Spleen (tissue), 11 donors: ENCODE results near the gene APOL2. TPM values are rescaled to one million over a fixed set of nuclear protein-coding genes. Genes with fewer than 3 reads are reported as not detected.
A peak's percentile ranks its signal among the peaks of the same experiment; 100 is the strongest.
"Not testable (repeated sequence)": the region's sequence is repeated elsewhere in the genome, so short reads cannot be mapped to it uniquely, and the experiment has no call there.

Experiments
- DNase-seq: peaks from one replicate; pipeline ENCODE4 v3.0.0-alpha.2; 2020
- H3K27ac ChIP-seq, 8 donors: fragments of 200-600 bp; sonication (generic) in 7 of 8; 1 replicate in 4 of 8; 2 replicates in 4 of 8; pipeline versions ENCODE4 v1.5.0 to v1.8.0; 2016 to 2021; ENCODE audit warnings: inconsistent platforms in 4 of 8, mild to moderate bottlenecking in 4 of 8, moderate library complexity in 1 of 8
- H3K27me3 ChIP-seq, 7 donors: fragments of 200-600 bp; sonication (generic) in 6 of 7; replicated peaks in 1 of 7; 1 replicate in 4 of 7; 2 replicates in 3 of 7; pipeline versions ENCODE4 v1.5.0 to v1.8.0; 2016 to 2021; ENCODE audit warnings: inconsistent platforms in 3 of 7, mild to moderate bottlenecking in 1 of 7
- H3K36me3 ChIP-seq, 6 donors: fragments of 200-600 bp; sonication (generic) in 5 of 6; 1 replicate in 4 of 6; 2 replicates in 2 of 6; pipeline versions ENCODE4 v1.5.0 to v1.8.0; 2016 to 2021; ENCODE audit warnings: inconsistent platforms in 2 of 6
- H3K4me1 ChIP-seq, 6 donors: fragments of 200-600 bp; sonication (generic) in 5 of 6; 1 replicate in 3 of 6; 2 replicates in 3 of 6; pipeline versions ENCODE4 v1.5.0 to v1.8.0; 2016 to 2021; ENCODE audit warnings: inconsistent platforms in 3 of 6
- H3K4me3 ChIP-seq, 8 donors: fragments of 200-600 bp; sonication (generic) in 7 of 8; 1 replicate in 4 of 8; 2 replicates in 4 of 8; pipeline versions ENCODE4 v1.5.0 to v1.8.0; 2016 to 2021; ENCODE audit warnings: inconsistent platforms in 4 of 8, mild to moderate bottlenecking in 4 of 8, moderate library complexity in 2 of 8
- H3K9me3 ChIP-seq, 8 donors: fragments of 200-600 bp; sonication (generic) in 7 of 8; 1 replicate in 4 of 8; 2 replicates in 4 of 8; pipeline versions ENCODE4 v1.5.0 to v1.8.0; 2016 to 2021; ENCODE audit warnings: inconsistent platforms in 4 of 8
- POLR2A ChIP-seq, 3 donors: fragments of 450-650 bp; IDR thresholded peaks; one replicate each; pipeline ENCODE4 v1.5.1; 2017; ENCODE audit warnings: antibody characterized with exemption in 3 of 3, mild to moderate bottlenecking in 1 of 3
- POLR2AphosphoS5 ChIP-seq, 3 donors: sonication (generic); formaldehyde crosslinking; IDR thresholded peaks; one replicate each; pipeline ENCODE4 v1.5.1; 2017; ENCODE audit warnings: antibody characterized with exemption in 3 of 3
- WGBS, 5 donors: extraction: QIAGEN DNeasy Blood & Tissue Kit in 3 of 5; methylation state at CpG; one replicate each; pipeline versions ENCODE4 v1.1.5 to v1.1.7; 2013 to 2018; 5-methylcytosine and 5-hydroxymethylcytosine counted together
- intact Hi-C: fragments of 100-400 bp; cut with DNase I; formaldehyde crosslinking; loops from one replicate; pipeline ENCODE4 v1.15.0; 2023; ENCODE audit warnings: low total_unique reads
- polyA plus RNA-seq, 3 donors: library from polyadenylated mRNA; stranded (reverse); fragments of 200-250 nt; gene quantifications; one replicate each; pipeline ENCODE4 v1.2.1, GENCODE V29; 2013
- total RNA-seq, 7 donors: library from RNA; depleted of rRNA in 3 of 7; stranded (reverse); fragments of >200 nt in 3 of 7; fragmentation: NEBNext Ultra II Directional in 4 of 7; extraction: Animal tissue kit (Norgen Biotek cat#: 25700) in 4 of 7; gene quantifications; one replicate each; pipeline versions ENCODE4 v1.1.0 to v1.2.1, GENCODE V29; 2016 to 2021
- TF ChIP-seq, protein P1 (sequence below), 11 experiments: fragments of 200-600 bp in 7 of 11; fragments of 450-650 bp in 4 of 11; sonication (generic) in 4 of 11; IDR thresholded peaks in 8 of 11; conservative IDR thresholded peaks in 3 of 11; 1 replicate in 7 of 11; 2 replicates in 4 of 11; pipeline versions ENCODE4 v1.4.0 to v1.8.0; 2016 to 2021; ENCODE audit warnings: antibody characterized with exemption in 11 of 11, inconsistent platforms in 4 of 11, mild to moderate bottlenecking in 1 of 11
- donor health status: healthy with polysubstance abuse.
- donor health status: DM: no; HTN: no; CAD: no; lungs with moderate emphysema.
- donor health status: DM: no; HTN: no; CAD: no.
- donor health status: Bipolar disorder and iron deficiency.
- donor health status: healthy.
- donor health status: DM: no; HTN: no; CAD: no.
- donor health status: DM: yes; HTN: yes; CAD: no.

The APOL2 gene
- total and polyA plus RNA-seq, 10 donors, result 16.0 to 77.2 (median 57.2) TPM

DNA sequence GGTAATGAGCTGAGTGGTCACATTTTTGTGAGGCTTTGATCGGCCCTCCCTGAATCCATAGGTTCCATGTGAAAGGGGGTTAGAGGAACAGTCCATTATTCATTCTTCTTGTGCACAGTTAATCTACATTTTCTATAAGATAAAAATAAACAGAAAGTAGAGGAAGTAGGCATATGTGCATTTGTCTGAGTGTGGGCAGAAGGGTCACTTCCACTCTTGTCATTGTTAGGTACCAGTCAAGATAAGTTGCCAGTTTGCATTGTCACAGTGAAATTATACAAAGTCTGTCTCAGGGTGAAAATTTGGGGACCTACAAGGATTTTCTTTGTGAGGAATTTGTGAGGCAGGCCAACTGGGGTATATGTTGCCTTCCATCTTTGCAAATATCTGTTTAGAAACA is 33.1 kb downstream of the APOL2 start:
- intact Hi-C loops, result no loop called here
- Histone ChIP-seq H3K27me3 (no peaks in the 10 kb centered on the region), H3K4me1 (peaks cover 3 to 34% (median 19%) of the 10 kb centered on the region in 6 donors), H3K4me3 (no peak overlapping the region), H3K27ac (no peak overlapping the region), H3K36me3 (no peaks in the 10 kb centered on the region), H3K9me3 (peaks cover 0 to 15% (median 0%) of the 10 kb centered on the region in 8 donors)
- 84 to 90% (median 89%) methylated on average over 1 of the region's 1 CpG for WGBS, 5 donors
- DNase-seq, result no peak
- TF ChIP-seq POLR2A (IDR thresholded peaks at IDR 0.05), result no peak
- TF ChIP-seq, protein P1, sequence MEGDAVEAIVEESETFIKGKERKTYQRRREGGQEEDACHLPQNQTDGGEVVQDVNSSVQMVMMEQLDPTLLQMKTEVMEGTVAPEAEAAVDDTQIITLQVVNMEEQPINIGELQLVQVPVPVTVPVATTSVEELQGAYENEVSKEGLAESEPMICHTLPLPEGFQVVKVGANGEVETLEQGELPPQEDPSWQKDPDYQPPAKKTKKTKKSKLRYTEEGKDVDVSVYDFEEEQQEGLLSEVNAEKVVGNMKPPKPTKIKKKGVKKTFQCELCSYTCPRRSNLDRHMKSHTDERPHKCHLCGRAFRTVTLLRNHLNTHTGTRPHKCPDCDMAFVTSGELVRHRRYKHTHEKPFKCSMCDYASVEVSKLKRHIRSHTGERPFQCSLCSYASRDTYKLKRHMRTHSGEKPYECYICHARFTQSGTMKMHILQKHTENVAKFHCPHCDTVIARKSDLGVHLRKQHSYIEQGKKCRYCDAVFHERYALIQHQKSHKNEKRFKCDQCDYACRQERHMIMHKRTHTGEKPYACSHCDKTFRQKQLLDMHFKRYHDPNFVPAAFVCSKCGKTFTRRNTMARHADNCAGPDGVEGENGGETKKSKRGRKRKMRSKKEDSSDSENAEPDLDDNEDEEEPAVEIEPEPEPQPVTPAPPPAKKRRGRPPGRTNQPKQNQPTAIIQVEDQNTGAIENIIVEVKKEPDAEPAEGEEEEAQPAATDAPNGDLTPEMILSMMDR (IDR thresholded peaks at IDR 0.05 in 8 of 11, conservative IDR thresholded peaks at IDR 0.05 in 3 of 11), result no peak
- TF ChIP-seq POLR2AphosphoS5 (IDR thresholded peaks at IDR 0.05), result no peak

DNA sequence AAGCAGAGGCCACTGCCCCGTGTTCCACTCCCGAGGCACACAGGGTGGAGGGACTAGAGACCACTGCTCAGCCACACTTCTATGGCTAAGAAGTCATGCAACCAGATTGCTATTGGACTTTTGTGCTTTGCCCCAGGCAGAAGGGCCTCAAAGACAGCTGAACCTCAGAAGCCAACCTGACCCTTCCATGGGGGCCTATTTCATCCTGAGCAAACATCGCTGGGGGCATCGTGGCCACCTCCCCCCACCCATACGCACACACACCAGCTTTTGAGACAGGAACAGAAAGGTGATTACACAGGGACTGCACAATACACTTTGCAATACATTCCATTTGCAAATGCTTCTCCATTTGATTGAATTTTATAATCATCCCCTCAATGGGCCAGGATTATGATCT is 33.8 kb downstream of the APOL2 start:
- H3K4me1 ChIP-seq, result peaks cover 0 to 28% (median 12%) of the 10 kb centered on the region in 6 donors
- H3K27me3 ChIP-seq, H3K4me3 ChIP-seq, H3K36me3 ChIP-seq, H3K27ac ChIP-seq, DNase-seq, intact Hi-C loops: not testable (repeated sequence)
- WGBS, 5 donors, result 72 to 89% (median 81%) methylated on average over 4 to 5 of the region's 5 CpGs
- peaks cover 0 to 15% (median 0%) of the 10 kb centered on the region in 8 donors for H3K9me3 ChIP-seq

DNA sequence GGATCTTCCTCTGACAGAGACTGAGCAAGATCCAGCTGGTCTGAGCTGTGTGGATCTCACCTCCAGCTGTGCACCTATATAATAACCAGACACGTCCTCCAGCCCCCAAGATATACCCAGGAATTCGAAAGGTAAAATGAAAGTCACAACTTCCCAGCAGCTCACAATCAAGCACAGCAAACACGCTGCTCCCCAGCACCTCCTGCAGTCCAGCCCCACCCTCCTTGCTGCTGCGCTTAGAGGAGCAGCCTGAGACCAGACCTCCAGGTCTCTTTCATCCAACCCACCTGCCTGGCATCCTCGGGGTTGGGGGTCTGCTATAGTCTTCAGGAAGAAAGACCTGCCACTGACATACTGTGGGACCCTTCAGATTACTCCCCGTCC is 34.7 kb downstream of the APOL2 start:
- 50 to 79% (median 65%) methylated on average over 6 of the region's 6 CpGs for WGBS, 5 donors
- no peaks in the 10 kb centered on the region for H3K27me3 ChIP-seq

DNA sequence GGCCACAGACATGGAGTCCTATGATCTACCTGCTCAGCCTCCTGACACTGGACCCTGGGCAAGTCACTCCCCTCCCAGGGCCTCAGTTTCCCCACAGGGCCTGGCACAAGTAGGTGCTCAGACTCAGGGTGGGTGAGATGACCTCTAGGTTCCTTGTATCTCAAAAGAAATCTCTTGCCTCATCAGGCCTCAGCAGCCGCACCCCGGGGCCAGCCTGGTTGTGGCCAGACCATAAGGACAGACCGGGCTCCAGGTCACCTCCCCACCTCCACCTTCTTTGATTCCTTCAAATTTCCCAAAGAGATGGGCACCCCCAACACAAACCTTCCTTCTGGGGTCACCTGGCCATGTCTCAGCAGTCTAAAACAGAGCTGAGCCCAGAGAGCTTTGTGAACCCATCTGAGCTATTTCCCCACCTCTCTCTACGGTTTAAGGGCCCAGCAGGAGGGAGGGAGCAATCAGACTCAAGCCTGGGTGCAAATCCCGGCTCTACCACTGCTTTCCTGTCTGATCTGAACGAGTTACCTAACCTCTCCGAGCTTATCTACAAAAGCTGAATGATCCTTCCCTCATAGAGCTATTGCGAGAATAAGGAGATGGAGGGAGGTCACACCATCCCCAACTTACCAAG is 35.2 kb downstream of the APOL2 start:
- WGBS, 5 donors, result 72 to 81% (median 79%) methylated on average over 8 of the region's 8 CpGs
- no peak for DNase-seq
- peaks cover 0 to 6% (median 0%) of the 10 kb centered on the region in 8 donors for H3K9me3 ChIP-seq
- no peaks in the 10 kb centered on the region for H3K36me3 ChIP-seq
- H3K4me3 ChIP-seq, result peak overlapping the region in 1 of 8 donors; percentile 15
- no peak overlapping the region for H3K27ac ChIP-seq
- H3K4me1 ChIP-seq, result peaks cover 0 to 17% (median 5%) of the 10 kb centered on the region in 6 donors
- no peaks in the 10 kb centered on the region for H3K27me3 ChIP-seq
- no peak for TF ChIP-seq POLR2AphosphoS5 (IDR thresholded peaks at IDR 0.05)
- TF ChIP-seq, protein P1 (IDR thresholded peaks at IDR 0.05 in 8 of 11, conservative IDR thresholded peaks at IDR 0.05 in 3 of 11), result no peak
- no peak for TF ChIP-seq POLR2A (IDR thresholded peaks at IDR 0.05)
- intact Hi-C loops, result no loop called here

More for the DNA sequence above, 34.7 kb downstream of the APOL2 start:
- intact Hi-C loops, result no loop called here
- Histone ChIP-seq H3K27ac (no peak overlapping the region), H3K4me3 (peak overlapping the region in 1 of 8 donors; percentile 15), H3K36me3 (no peaks in the 10 kb centered on the region), H3K4me1 (peaks cover 0 to 18% (median 5%) of the 10 kb centered on the region in 6 donors), H3K9me3 (peaks cover 0 to 11% (median 0%) of the 10 kb centered on the region in 8 donors)
- no peak for DNase-seq
- TF ChIP-seq POLR2A (IDR thresholded peaks at IDR 0.05), result no peak
- TF ChIP-seq, protein P1 (IDR thresholded peaks at IDR 0.05 in 8 of 11, conservative IDR thresholded peaks at IDR 0.05 in 3 of 11), result no peak
- TF ChIP-seq POLR2AphosphoS5 (IDR thresholded peaks at IDR 0.05), result no peak

DNA sequence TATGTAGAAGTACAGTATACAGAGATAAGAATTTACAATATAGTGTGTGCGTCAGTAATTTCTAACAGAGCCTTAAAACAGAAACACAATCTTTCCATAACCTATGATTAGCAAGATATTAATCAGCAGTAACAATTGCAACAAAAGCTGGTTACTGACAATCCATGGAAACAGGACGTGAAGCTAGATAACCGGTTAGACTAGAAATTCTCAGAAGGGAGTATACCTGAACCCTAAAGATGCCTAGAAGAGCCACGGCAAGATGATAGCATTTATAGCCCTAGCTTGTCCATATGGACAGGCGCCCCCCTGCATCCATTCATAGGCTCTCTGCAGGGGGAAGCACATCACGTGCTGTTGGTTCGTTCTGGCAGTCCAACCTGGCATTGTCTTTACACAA is 35.9 kb downstream of the APOL2 start:
- H3K36me3 ChIP-seq, intact Hi-C loops, DNase-seq, H3K27me3 ChIP-seq, H3K9me3 ChIP-seq, H3K4me3 ChIP-seq, H3K27ac ChIP-seq: not testable (repeated sequence)
- peaks cover 0 to 16% (median 5%) of the 10 kb centered on the region in 6 donors for H3K4me1 ChIP-seq
- 85 to 97% (median 87%) methylated on average over 7 of the region's 7 CpGs for WGBS, 5 donors

DNA sequence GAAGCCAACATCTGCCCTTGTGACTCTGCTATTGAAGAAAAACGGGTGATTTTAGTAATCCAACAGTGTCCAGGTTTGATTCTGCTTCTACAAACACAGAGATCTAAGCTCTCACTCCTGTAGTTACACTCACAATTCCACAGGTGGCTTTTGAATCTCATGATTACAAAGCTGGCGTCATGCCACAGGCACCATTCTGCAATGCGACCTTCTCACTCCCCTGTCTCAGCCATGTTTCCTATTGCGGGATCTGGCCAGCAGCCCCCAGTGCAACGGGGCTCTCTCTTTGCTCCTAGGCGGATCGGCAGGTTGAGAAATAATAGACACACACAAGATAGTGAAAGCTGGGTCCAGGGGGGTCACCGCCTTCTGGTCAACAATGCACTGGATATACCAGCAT is 36.4 kb downstream of the APOL2 start:
- H3K27ac ChIP-seq, DNase-seq, H3K36me3 ChIP-seq, H3K9me3 ChIP-seq, H3K4me3 ChIP-seq, intact Hi-C loops, H3K27me3 ChIP-seq: not testable (repeated sequence)
- WGBS, 5 donors, result 53 to 75% (median 69%) methylated on average over 8 of the region's 8 CpGs
- H3K4me1 ChIP-seq, result peaks cover 0 to 16% (median 7%) of the 10 kb centered on the region in 6 donors
